GM19455 (cell line): ENCODE measurements around the gene TNRC18.
"Not testable (repeated sequence)": the region's sequence is repeated elsewhere in the genome, so short reads cannot be mapped to it uniquely, and the experiment has no call there.

Experiments
- ATAC-seq: cut with Tn5 transposase; IDR thresholded peaks from one replicate; pipeline ENCODE4 v1.9.1; 2021; ENCODE audit not compliant: unreplicated experiment

TNRC18 gene

DNA sequence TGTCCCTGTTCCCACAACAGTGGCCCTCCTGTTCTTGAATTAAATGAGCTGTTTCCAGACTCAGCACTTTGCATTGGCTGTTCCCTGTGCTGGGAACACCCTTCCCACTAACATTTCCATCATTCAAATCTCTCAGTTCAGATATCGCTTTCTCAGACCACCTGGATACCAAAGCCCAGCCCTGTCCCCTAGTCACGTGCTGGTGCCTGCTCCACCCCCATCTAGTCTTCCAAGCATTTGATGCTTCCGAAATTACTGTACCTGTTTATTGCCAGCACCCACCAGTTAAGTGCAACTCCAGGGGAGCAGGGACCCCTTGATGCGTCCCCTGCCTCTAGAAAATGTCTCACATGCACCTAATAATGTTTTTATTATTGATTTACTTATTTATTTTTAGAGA lies 143.9 kb downstream of the TNRC18 start:
- ATAC-seq: no peak

GRCh38 chr7:5278766-5279165 lies 144.9 kb downstream of the TNRC18 start:
- ATAC-seq: no peak

DNA sequence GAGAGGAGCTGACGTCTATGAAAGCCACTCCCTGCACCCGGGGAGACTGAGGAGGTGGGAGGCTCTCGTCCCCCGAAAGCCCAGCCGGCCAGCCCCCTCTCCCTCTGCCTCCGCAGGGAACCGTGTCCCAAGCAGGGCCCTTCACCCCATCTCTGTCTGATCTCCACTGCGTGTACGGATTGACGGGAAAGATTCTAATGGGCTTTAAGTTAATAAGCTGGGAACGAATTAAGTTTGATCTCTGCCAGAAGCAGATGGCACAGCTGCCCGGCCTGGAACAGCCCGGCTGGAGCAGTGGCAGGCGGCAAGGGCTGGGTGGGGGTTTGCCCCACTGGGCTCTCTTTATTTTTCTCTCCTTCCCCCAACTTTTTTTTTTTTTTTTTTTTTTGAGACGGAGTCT lies 147.0 kb downstream of the TNRC18 start:
- no peak for ATAC-seq

DNA sequence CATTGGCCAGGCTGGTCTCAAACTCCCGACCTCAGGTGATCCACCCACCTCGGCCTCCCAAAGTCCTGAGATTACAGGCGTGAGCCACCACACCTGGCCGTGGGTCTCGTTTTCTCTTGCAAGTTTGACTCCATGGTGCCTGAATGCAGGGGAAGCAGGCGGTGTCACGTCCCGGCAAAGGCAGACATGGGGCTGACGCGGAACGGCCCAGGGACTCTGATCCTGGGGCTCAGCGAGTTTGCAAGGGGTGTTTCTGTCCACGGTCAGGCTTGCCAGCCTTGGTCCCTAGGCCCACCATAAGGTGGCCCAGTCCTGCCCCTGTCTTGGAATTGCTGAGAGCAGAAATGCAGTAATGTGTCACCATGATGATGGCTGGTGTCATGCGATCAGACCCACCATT lies 147.5 kb downstream of the TNRC18 start:
- ATAC-seq: not testable (repeated sequence)

GRCh38 chr7:5275510-5275909 lies 148.1 kb downstream of the TNRC18 start:
- not testable (repeated sequence) for ATAC-seq

DNA sequence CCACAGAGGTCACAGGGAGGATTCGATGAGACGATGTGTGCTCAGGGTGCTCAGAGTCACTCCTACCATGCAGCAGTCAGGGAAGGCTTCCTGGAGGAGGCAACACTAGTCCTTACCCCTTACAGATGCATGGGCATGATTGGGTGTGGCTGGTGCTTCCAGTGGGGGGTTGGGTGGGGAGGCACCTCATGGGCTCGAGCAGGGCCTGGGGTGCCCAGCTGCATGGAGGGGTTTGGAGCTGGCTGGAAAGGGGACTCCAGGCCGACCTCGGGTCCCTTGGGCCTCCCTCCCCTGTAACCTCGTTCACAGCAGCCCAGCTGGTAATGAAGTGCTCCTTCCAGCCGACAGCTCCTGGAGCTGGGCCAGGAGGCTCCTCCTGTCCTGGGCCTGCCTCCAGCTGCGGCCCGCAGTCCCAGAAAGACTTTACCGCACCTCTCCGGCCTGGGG lies 148.6 kb downstream of the TNRC18 start:
- ATAC-seq: not testable (repeated sequence)

GRCh38 chr7:5274441-5274840 lies 149.2 kb downstream of the TNRC18 start:
- no peak for ATAC-seq

- ATAC-seq: not testable (repeated sequence)
Observed at GRCh38 chr7:5273831-5274405, 149.7 kb downstream of the TNRC18 start.

- no peak for ATAC-seq
Observed at GRCh38 chr7:5270788-5271187, 152.8 kb downstream of the TNRC18 start.

DNA sequence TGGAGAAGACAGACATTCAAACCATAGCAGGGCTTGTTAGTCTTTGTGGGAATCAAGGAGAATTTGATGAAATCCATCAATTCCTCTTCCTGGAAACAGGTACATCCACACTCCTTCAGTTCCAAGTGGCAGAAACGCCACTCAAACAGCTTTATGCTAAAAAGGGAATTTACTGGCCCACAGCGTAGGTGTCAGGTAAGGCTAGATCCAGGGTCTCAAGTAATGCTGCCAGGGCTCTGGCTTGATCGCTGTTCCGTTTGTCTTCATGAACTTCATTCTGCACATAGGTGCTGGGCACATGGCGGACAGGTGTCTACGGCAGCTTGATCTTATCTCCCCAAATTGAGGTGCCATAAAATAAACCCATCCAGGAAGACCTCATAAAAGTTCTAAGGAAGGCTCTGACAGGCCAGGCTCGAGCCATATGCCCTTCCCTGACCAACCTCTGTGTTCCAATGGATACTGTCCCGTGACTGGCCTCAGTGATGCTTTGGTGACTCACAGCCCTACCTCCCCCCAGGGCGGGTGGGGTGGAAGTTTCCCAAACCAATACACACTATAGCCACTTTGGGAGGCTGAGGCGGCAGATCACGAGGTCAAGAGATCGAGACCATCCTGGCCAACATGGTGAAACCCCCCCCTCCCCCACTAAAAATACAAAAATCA lies 153.5 kb downstream of the TNRC18 start:
- not testable (repeated sequence) for ATAC-seq

- ATAC-seq: not testable (repeated sequence)
Observed at GRCh38 chr7:5267829-5268228, 155.8 kb downstream of the TNRC18 start.

- no peak for ATAC-seq
Observed at GRCh38 chr7:5266191-5267028, 157.2 kb downstream of the TNRC18 start.

- no peak for ATAC-seq
Observed at GRCh38 chr7:5265320-5266190, 158.1 kb downstream of the TNRC18 start.

- ATAC-seq: not testable (repeated sequence)
Observed at GRCh38 chr7:5263066-5263465, 160.6 kb downstream of the TNRC18 start.

GRCh38 chr7:5260530-5261068 lies 163.0 kb downstream of the TNRC18 start:
- ATAC-seq: not testable (repeated sequence)
